ENCODE results near the gene EIF3I.

GRCh38 chr1:32274646-32275340 is 52.6 kb downstream of the EIF3I start:
- TF ChIP-seq CTCF (IDR thresholded peaks at IDR 0.05; ENCODE audit: insufficient read depth, low read depth, low read length), result no peak
- no peak for TF ChIP-seq EZH2 (IDR thresholded peaks at IDR 0.05; ENCODE audit: insufficient read depth, low read length)
